PC-9 (cell line): ENCODE results near the gene SMPD3.

Source experiments
- CTCF ChIP-seq: fragments of 200-600 bp; sonication (generic); conservative IDR thresholded peaks from 2 replicates; pipeline ENCODE4 v1.6.1; 2017; ENCODE audit warnings: mixed run types, antibody characterized with exemption, mild to moderate bottlenecking, moderate library complexity
- EZH2 ChIP-seq: fragments of 200-600 bp; sonication (generic); IDR thresholded peaks from 2 replicates; pipeline ENCODE4 v1.8.0; 2017; ENCODE audit warnings: antibody characterized with exemption, low read depth

GRCh38 chr16:68451676-68452075, 3.4 kb upstream of the SMPD3 start:
- TF ChIP-seq CTCF: no peak
- no peak for TF ChIP-seq EZH2
